HG02610 (cell line): Measurements from ENCODE around the gene AMPD3.

ENCODE experiments used
- ATAC-seq: cut with Tn5 transposase; IDR thresholded peaks from one replicate; pipeline ENCODE4 v1.9.1; 2021; ENCODE audit warnings: mild to moderate bottlenecking, moderate library complexity; ENCODE audit not compliant: unreplicated experiment

Gene AMPD3

DNA sequence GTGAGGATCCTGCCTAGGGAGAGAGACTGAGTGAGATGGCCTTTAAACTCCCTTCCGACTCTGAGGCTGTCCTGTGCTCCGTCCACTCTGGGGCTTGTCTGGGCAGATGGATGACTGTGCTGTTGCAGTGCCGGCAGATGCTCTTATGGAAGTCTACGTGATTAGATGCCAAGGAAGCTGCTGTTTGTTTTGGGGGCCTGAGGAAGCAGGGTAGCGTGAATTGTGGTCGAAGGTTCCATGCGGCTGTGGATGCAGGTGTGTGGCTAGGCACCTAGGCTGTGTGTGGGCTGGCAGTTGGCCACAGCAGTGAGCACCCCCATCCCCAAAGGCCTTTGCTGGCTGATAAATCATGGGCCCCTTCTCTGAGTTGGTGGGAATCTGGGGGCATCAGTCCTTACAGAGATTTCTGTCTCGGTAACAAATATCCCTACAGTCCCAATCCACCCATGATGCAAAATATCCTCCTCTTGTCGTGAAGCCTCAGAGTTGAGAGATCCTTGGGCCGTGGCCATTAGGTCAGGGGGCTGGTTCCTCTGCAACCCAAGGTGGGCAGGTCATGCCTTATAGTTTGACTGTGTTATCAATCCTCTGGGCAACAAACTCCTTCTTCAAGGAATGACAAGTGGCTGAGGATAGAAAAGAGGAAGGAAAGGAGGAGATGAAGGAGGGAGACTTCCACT lies 31.2 kb downstream of the AMPD3 start:
- no peak for ATAC-seq

GRCh38 chr11:10487002-10487647 lies 32.1 kb downstream of the AMPD3 start:
- no peak for ATAC-seq

GRCh38 chr11:10488121-10488933 lies 33.3 kb downstream of the AMPD3 start:
- ATAC-seq = peak; percentile 7

- ATAC-seq = peak; percentile 80
These were observed 34.0 kb downstream of the AMPD3 start for GRCh38 chr11:10488934-10489691.

DNA sequence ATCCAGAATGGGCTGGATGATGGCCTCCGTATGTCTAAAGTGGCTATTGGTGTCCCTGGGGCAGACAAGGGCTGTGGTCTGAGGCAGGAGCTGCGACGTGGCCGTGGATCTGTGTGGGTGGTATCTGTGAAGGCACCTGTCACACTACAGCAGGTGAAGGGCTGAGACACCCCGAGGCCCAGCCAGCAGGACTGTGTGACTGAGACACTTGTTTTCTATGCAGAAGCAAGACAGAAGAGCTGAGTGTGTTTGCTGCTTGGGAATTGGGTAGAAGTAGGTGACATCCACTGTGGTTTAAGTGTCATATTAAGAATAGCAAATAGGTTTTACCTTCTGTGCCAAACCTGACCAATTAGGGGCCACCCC lies 35.0 kb downstream of the AMPD3 start:
- ATAC-seq = no peak

DNA sequence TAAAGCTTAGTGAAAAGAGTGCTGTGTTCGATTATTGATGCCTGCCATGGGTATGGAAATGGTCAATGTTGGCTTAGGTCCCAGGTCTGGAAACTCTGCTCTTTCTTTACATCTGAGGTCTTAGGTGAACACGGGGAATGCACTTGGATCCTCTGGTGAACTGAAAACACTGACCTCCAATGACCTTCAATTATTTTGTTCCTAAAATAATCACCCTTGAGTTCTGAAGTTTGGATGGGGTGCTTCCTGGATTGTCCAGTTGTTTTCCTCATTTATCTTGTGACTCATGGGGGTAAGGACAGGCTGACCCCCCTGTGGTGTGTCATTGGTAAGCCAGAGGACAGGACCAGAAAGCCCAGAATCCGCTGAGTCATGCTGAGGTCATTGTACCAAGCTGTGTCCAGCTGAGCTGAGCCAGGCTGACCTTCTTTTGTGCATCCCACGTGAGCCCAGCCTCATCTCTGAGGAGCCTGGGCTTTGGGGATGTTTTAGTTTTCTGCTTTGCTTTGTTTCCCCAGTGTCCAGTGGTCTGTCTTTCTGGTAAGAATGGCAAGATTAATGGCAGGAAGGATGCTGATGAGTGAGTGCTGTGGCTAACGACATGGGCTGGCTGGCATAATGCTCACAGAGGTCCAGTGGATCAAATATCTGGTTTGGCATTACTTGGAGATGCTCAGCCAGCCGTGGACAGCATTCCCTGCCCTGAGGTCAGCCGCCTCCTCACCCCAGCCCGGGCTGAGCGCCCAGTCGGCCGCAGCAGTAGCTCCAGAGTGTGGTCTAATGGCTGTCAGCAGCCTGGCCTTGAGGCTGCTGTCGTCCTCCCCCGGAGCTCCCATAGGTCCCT lies 35.6 kb downstream of the AMPD3 start:
- ATAC-seq = no peak

GRCh38 chr11:10492084-10492483 lies 37.0 kb downstream of the AMPD3 start:
- ATAC-seq = no peak

GRCh38 chr11:10493041-10493663 lies 38.1 kb downstream of the AMPD3 start:
- no peak for ATAC-seq

DNA sequence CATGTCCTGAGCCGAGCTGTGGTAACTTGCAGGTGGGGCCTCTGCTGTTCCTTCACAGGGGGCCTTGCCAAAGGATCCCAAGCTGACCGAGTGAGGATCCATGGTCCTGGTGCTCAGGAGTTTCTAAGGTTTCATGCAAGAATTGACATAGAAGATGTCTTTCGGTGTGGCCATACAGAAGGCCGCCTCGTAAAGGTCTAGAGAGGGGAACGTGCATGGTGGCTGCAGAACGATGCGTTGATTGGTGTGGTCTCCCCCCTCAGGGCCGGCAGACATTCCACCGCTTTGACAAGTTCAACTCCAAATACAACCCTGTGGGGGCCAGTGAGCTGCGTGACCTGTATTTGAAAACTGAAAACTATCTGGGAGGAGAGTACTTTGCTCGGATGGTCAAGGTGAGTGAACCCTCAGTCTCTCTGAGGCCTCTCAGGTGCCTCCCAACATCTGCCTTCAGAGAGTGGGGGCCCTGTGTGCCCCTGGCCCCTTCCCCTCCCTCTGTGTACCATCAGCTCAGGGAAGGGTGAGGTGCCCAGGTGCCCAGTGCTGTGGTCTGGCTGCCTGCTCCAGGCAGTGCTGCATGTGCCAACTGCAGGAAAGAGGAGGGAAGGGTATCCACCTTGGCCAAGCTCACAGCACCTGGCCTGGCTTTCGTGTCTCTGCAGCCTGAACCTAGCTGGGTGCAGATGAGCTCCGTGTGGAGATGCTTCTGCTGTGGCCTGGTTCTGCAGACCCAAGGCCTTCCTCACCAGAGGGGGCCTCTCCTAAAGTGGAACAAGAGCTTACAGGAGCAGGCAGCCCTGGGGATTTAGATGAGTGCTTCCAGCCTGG lies 39.8 kb downstream of the AMPD3 start:
- ATAC-seq = no peak

DNA sequence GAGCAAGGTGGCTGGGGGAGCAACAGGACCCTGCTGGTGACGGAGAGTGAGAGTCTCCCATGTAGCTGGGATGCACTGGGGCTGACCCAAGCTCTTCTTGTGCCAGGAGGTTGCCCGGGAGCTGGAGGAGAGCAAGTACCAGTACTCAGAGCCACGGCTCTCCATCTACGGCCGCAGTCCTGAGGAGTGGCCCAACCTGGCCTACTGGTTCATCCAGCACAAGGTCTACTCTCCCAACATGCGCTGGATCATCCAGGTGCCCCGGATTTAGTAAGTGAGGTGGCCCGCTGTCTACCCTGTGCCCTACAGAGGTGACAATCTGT lies 40.4 kb downstream of the AMPD3 start:
- ATAC-seq = no peak

GRCh38 chr11:10496296-10496936 lies 41.4 kb downstream of the AMPD3 start:
- no peak for ATAC-seq

DNA sequence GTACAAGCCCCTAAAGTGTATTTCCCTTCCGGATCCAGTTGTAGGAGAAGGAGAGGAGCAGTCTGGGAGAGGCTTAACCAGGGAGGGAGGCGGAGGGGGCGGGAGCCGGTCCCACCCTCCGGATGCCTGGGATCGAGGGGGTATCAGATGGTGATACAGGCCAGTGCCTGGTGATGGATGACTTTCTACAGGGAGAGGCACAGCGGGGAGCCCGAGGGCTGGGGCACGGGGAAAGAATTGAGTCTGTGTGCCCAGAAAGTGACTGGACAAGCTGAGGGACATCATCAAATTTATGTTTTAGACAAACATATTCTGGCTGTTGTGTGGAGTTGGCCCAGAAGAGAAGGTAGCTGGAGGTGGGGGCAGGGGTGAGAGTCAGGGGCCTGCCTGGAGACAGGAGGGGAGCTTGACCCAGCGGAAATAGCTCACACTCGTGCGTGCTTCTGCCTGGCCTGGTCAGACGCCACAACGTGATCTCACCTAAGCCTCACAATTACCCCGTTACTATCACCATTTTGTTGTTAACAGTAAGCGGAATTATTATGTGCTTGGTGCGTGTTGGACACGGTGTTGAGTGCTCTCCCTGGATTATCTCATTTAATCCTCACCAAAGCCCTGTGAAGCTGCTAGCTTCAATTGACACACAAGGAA lies 42.4 kb downstream of the AMPD3 start:
- no peak for ATAC-seq

- ATAC-seq = no peak
These were observed 42.9 kb downstream of the AMPD3 start for GRCh38 chr11:10498022-10498400.

DNA sequence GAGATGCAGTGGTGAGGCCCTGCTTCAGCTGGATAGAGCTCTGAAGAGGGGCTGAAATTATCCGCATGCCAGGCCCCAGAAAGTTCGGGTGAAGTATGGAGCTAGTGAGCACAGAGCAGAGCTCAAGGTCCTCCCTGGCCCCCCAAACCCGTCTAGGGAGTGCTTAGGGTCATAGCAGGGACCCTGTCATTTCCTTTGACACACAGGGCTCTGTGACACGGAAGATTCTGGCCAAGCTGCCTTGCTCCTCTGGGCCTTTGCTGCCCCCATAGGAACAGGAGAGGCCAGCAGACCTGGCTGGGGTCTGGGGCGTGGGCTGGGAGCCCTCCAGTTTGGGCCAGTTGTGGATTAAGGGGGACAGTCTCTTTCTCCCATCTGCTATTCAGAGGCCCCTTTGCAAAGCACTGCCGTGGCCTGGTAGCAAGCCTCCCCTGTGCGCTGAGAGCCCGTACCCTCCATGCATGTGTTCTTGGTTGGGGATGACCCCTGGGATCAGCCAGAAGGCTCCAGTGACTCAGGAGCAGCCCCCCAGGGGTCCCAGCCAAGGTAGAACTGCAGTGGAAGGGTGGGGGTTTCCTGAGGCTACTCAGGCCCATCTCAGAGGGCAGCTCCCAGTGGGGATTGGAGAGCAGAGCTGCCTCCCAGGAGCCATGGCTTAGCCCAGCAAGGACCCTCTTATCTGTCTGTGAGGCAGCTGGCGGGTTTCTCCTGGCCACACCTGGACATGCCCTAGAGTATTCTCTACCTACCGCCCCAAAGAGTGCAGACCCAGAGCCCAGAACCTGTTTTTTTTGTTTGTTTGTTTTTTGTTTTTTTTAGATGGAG lies 43.6 kb downstream of the AMPD3 start:
- ATAC-seq = no peak

DNA sequence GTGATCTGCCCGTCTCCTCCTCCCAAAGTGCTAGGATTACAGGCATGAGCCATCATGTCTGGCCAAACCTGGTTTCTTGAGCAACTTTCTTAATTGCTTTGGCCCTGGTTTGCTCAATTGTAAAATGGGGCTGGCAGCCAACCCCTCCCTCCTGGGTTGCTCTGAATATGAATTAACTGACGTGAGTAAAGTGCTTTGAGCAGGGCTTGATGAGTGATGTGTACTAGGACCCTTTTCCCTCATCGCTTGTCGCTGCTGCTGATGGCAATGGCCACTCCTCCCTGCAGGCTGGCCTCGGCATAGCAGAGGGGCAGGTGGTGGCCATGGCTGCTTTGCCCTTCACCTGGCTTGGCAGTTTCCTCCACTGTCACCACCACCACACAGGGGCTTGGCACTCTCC lies 44.4 kb downstream of the AMPD3 start:
- no peak for ATAC-seq

GRCh38 chr11:10499874-10500601 lies 45.0 kb downstream of the AMPD3 start:
- no peak for ATAC-seq
